Stimulated activated CD4-positive, alpha-beta T cell treated with anti-CD3 and anti-CD28 coated beads, Interleukin-15, amount 100 ng/mL, for 48 hours (primary cell): ENCODE results near the gene GAL3ST1.

Experiments
- DNase-seq, 2 donors: peaks; one replicate each; pipeline ENCODE4 v3.0.0-alpha.2; 2020; ENCODE audit warnings: low read depth in 2 of 2

Gene GAL3ST1

GRCh38 chr22:30535182-30535581 is 39.3 kb downstream of the GAL3ST1 start:
- no peak for DNase-seq

GRCh38 chr22:30531651-30532608 is 42.5 kb downstream of the GAL3ST1 start:
- no peak for DNase-seq

- DNase-seq = no peak
These were observed 47.8 kb downstream of the GAL3ST1 start for GRCh38 chr22:30526656-30527055.

- DNase-seq = no peak
These were observed 50.6 kb downstream of the GAL3ST1 start for GRCh38 chr22:30523646-30524489.

GRCh38 chr22:30521368-30522156 is 52.9 kb downstream of the GAL3ST1 start:
- DNase-seq = no peak

- no peak for DNase-seq
These were observed 54.5 kb downstream of the GAL3ST1 start for GRCh38 chr22:30519842-30520425.

- DNase-seq = no peak
These were observed 57.7 kb downstream of the GAL3ST1 start for GRCh38 chr22:30516731-30517130.

- no peak for DNase-seq
These were observed 58.2 kb downstream of the GAL3ST1 start for GRCh38 chr22:30516273-30516672.

GRCh38 chr22:30514252-30514651 is 60.2 kb downstream of the GAL3ST1 start:
- no peak for DNase-seq

- no peak for DNase-seq
These were observed 61.0 kb downstream of the GAL3ST1 start for GRCh38 chr22:30513462-30513861.

GRCh38 chr22:30511911-30512310 is 62.6 kb downstream of the GAL3ST1 start:
- no peak for DNase-seq

- no peak for DNase-seq
These were observed 63.4 kb downstream of the GAL3ST1 start for GRCh38 chr22:30511109-30511508.

- no peak for DNase-seq
These were observed 66.2 kb downstream of the GAL3ST1 start for GRCh38 chr22:30508216-30508615.

- DNase-seq = no peak
These were observed 66.8 kb downstream of the GAL3ST1 start for GRCh38 chr22:30507670-30508069.

GRCh38 chr22:30506507-30506968 is 67.9 kb downstream of the GAL3ST1 start:
- no peak for DNase-seq
